Chondrocyte (in vitro differentiated cells): Measurements from ENCODE around the gene ZNF599. TPM values are rescaled to one million over a fixed set of nuclear protein-coding genes. Genes with fewer than 3 reads are reported as not detected.

Experiments used
- DNase-seq: peaks from one replicate; pipeline ENCODE4 v3.0.0; 2021; ENCODE audit warnings: mixed read lengths, low spot score
- H3K27ac Mint-ChIP-seq: one replicate; pipeline ENCODE4 v1.8.0; 2021; ENCODE audit warnings: mild to moderate bottlenecking, moderate library complexity, mixed read lengths; ENCODE audit not compliant: unreplicated experiment
- H3K27me3 Mint-ChIP-seq: 2 replicates; pipeline ENCODE4 v1.8.0; 2021; ENCODE audit warnings: low read depth, mixed read lengths
- H3K36me3 Mint-ChIP-seq: 2 replicates; pipeline ENCODE4 v1.8.0; 2021; ENCODE audit warnings: low read depth, mixed read lengths
- H3K4me1 Mint-ChIP-seq: 2 replicates; pipeline ENCODE4 v1.8.0; 2021; ENCODE audit warnings: low read depth, mild to moderate bottlenecking, mixed read lengths
- H3K4me3 Mint-ChIP-seq: one replicate; pipeline ENCODE4 v1.8.0; 2021; ENCODE audit warnings: mild to moderate bottlenecking, moderate library complexity, mixed read lengths; ENCODE audit not compliant: unreplicated experiment
- H3K9me3 Mint-ChIP-seq: 2 replicates; pipeline ENCODE4 v1.8.0; 2021; ENCODE audit warnings: low read depth, mixed read lengths
- CTCF ChIP-seq: fragments of 200-600 bp; sonication (generic); IDR thresholded peaks from 2 replicates; pipeline ENCODE4 v1.5.0; 2021; ENCODE audit warnings: antibody characterized with exemption, mild to moderate bottlenecking, moderate library complexity
- total RNA-seq: library from RNA; stranded (reverse); gene quantifications from 3 replicates; pipeline ENCODE4 v1.2.1, GENCODE V29; 2021

Gene ZNF599
- total RNA-seq, 1 donor from 2014 or later, result 4.8 TPM

GRCh38 chr19:34787059-34787824 lies 14.2 kb upstream of the ZNF599 start:
- H3K9me3 Mint-ChIP-seq, result peaks cover 28% of the 10 kb centered on the region
- H3K27ac Mint-ChIP-seq, result no peak overlapping the region
- no peak for TF ChIP-seq CTCF
- peaks cover 1% of the 10 kb centered on the region for H3K27me3 Mint-ChIP-seq
- H3K4me1 Mint-ChIP-seq, result no peaks in the 10 kb centered on the region
- no peak overlapping the region for H3K4me3 Mint-ChIP-seq
- DNase-seq, result no peak
- no peaks in the 10 kb centered on the region for H3K36me3 Mint-ChIP-seq

- H3K27me3 Mint-ChIP-seq, result no peaks in the 10 kb centered on the region
- H3K4me3 Mint-ChIP-seq, result no peak overlapping the region
- no peak for DNase-seq
- no peaks in the 10 kb centered on the region for H3K4me1 Mint-ChIP-seq
- H3K36me3 Mint-ChIP-seq, result no peaks in the 10 kb centered on the region
- no peak for TF ChIP-seq CTCF
- peaks cover 25% of the 10 kb centered on the region for H3K9me3 Mint-ChIP-seq
- no peak overlapping the region for H3K27ac Mint-ChIP-seq
These were observed 13.2 kb upstream of the ZNF599 start for GRCh38 chr19:34786236-34786635.

- Mint-ChIP-seq H3K27me3 (peaks cover 11% of the 10 kb centered on the region), H3K36me3 (peaks cover 1% of the 10 kb centered on the region), H3K27ac (no peak overlapping the region), H3K4me1 (no peaks in the 10 kb centered on the region), H3K4me3 (no peak overlapping the region), H3K9me3 (peaks cover 30% of the 10 kb centered on the region)
- no peak for TF ChIP-seq CTCF
- DNase-seq, result no peak
These were observed 6.6 kb upstream of the ZNF599 start for GRCh38 chr19:34779652-34780051.

GRCh38 chr19:34778342-34778741 lies 5.3 kb upstream of the ZNF599 start:
- Mint-ChIP-seq H3K36me3 (peaks cover 1% of the 10 kb centered on the region), H3K4me1 (peaks cover under 1% of the 10 kb centered on the region), H3K27me3 (peaks cover 11% of the 10 kb centered on the region), H3K4me3 (no peak overlapping the region), H3K27ac (no peak overlapping the region), H3K9me3 (peaks cover 31% of the 10 kb centered on the region)
- TF ChIP-seq CTCF, result no peak
- no peak for DNase-seq

GRCh38 chr19:34774857-34775256 lies 1.8 kb upstream of the ZNF599 start:
- Mint-ChIP-seq H3K27ac (no peak overlapping the region), H3K36me3 (peaks cover 20% of the 10 kb centered on the region), H3K4me3 (no peak overlapping the region), H3K9me3 (peaks cover 46% of the 10 kb centered on the region), H3K4me1 (peaks cover 19% of the 10 kb centered on the region), H3K27me3 (peaks cover 6% of the 10 kb centered on the region)
- no peak for TF ChIP-seq CTCF
- DNase-seq, result no peak
